GM12878 (cell line): ENCODE measurements around the gene YDJC. TPM values are rescaled to one million over a fixed set of nuclear protein-coding genes. Genes with fewer than 3 reads are reported as not detected.

Source experiments
- ATAC-seq: fragments of 200-7000 bp; cut with Tn5 transposase; 3 replicates; pipeline ENCODE4 v1.9.1; 2020; ENCODE audit warnings: mild to moderate bottlenecking, moderate library complexity
- BruUV-seq: library from RNA; stranded (reverse); fragments of 400-500 nt; replicated peaks from 2 replicates; lab custom pipeline; 2021; lab: Mats Ljungman, UMichigan
- CTCF ChIA-PET: fragments of 300-600 bp; sonication (Branson Sonifier 250); formaldehyde crosslinking; extraction: SDS; loops from one replicate; lab custom pipeline; 2021; ENCODE audit warnings: inconsistent platforms; lab: Yijun Ruan, JAX
- POLR2A ChIA-PET: fragments of 350-600 bp; formaldehyde crosslinking; extraction: SDS; loops from one replicate; lab custom pipeline; 2021; ENCODE audit warnings: inconsistent platforms; lab: Charles Lee
- RAD21 ChIA-PET: fragments of 300-600 bp; sonication (Branson Sonifier 250); formaldehyde crosslinking; loops from one replicate; lab custom pipeline; 2023; ENCODE audit warnings: antibody characterized with exemption; ENCODE audit not compliant: unreplicated experiment; lab: Charles Lee
- SMC1A ChIA-PET: fragments of 300-600 bp; sonication (Branson Sonifier 250); formaldehyde crosslinking; loops from one replicate; lab custom pipeline; 2023; ENCODE audit not compliant: unreplicated experiment, uncharacterized antibody; lab: Charles Lee
- DNase-seq: peaks from one replicate; pipeline ENCODE4 v3.0.0-alpha.2; 2011; ENCODE audit warnings: low read depth, low spot score
- FAIRE-seq: peaks from 3 replicates; lab custom pipeline; 2011; peaks lifted over from hg19 to GRCh38; lab: Jason Lieb, UNC
- H2AFZ ChIP-seq: 2 replicates; pipeline ENCODE4 v1.6.0; 2011; ENCODE audit warnings: low read depth, low read length, control low read depth; ENCODE audit not compliant: control insufficient read depth
- H3K27ac ChIP-seq: 2 replicates; pipeline ENCODE4 v1.5.1; 2011; ENCODE audit warnings: control low read depth; ENCODE audit not compliant: control insufficient read depth, insufficient read depth
- H3K27me3 ChIP-seq, 2 experiments: replicated peaks in 1 of 2; 2 replicates each; pipeline versions ENCODE4 v1.6.0 to v1.6.1; 2011; ENCODE audit warnings: low read length in 1 of 2; ENCODE audit not compliant: control insufficient read depth in 2 of 2, insufficient read depth in 2 of 2
- H3K36me3 ChIP-seq, 2 experiments: 2 replicates each; pipeline ENCODE4 v1.5.1; 2011; ENCODE audit warnings: low read length in 1 of 2; ENCODE audit not compliant: control insufficient read depth in 2 of 2, insufficient read depth in 2 of 2
- H3K4me1 ChIP-seq: 2 replicates; pipeline ENCODE4 v1.6.1; 2011; ENCODE audit warnings: mild to moderate bottlenecking, low read length, moderate library complexity, mixed read lengths; ENCODE audit not compliant: control insufficient read depth, insufficient read depth
- H3K4me2 ChIP-seq: 2 replicates; pipeline ENCODE4 v1.6.0; 2011; ENCODE audit warnings: control low read depth; ENCODE audit not compliant: control insufficient read depth, insufficient read depth
- H3K4me3 ChIP-seq: fragments of 200-600 bp; sonication (generic); 2 replicates; pipeline ENCODE4 v1.5.1; 2016
- H3K79me2 ChIP-seq: 2 replicates; pipeline ENCODE4 v1.6.0; 2011; ENCODE audit warnings: low read length; ENCODE audit not compliant: control insufficient read depth, insufficient read depth
- H3K9ac ChIP-seq: 2 replicates; pipeline ENCODE4 v1.8.0; 2011; ENCODE audit warnings: low read length, control low read depth, mixed read lengths; ENCODE audit not compliant: control insufficient read depth, insufficient read depth
- H3K9me3 ChIP-seq: replicated peaks from 3 replicates; pipeline ENCODE4 v1.5.1; 2011; ENCODE audit warnings: mild to moderate bottlenecking, low read length; ENCODE audit not compliant: control insufficient read depth, insufficient read depth
- H4K20me1 ChIP-seq: 2 replicates; pipeline ENCODE4 v1.6.0; 2011; ENCODE audit not compliant: control insufficient read depth, insufficient read depth
- JUNB ChIP-seq: IDR thresholded peaks from 2 replicates; pipeline ENCODE4 v1.6.1; 2016; ENCODE audit warnings: antibody characterized with exemption, mild to moderate bottlenecking
- LARP7 ChIP-seq: fragments of 450-650 bp; IDR thresholded peaks from 2 replicates; pipeline ENCODE4 v1.6.1; 2017; ENCODE audit warnings: mild to moderate bottlenecking
- PAX8 ChIP-seq: fragments of 450-650 bp; IDR thresholded peaks from 2 replicates; pipeline ENCODE4 v1.6.1; 2017; ENCODE audit warnings: mild to moderate bottlenecking, moderate library complexity
- POU2F2 ChIP-seq: IDR thresholded peaks from 3 replicates; pipeline ENCODE4 v1.6.1; 2011; ENCODE audit warnings: low read depth, mild to moderate bottlenecking, low read length, borderline replicate concordance
- RUNX3 ChIP-seq: IDR thresholded peaks from 2 replicates; pipeline ENCODE4 v1.6.1; 2012; ENCODE audit warnings: low read length, inconsistent platforms
- SMC3 ChIP-seq: IDR thresholded peaks from 2 replicates; pipeline ENCODE4 v1.6.1; 2011; ENCODE audit warnings: low read length, improper control_type of control experiment, borderline replicate concordance
- STAT1 ChIP-seq: fragments of 450-650 bp; conservative IDR thresholded peaks from 2 replicates; pipeline ENCODE4 v1.6.1; 2014; ENCODE audit warnings: antibody characterized with exemption, mild to moderate bottlenecking
- SUZ12 ChIP-seq: fragments of 200-600 bp; sonication (generic); IDR thresholded peaks from one replicate; pipeline ENCODE4 v1.6.1; 2018; ENCODE audit warnings: antibody characterized with exemption, mild to moderate bottlenecking; ENCODE audit not compliant: unreplicated experiment
- TCF7 ChIP-seq: IDR thresholded peaks from 2 replicates; pipeline ENCODE4 v1.6.1; 2014; ENCODE audit warnings: antibody characterized with exemption, borderline replicate concordance
- WRNIP1 ChIP-seq: IDR thresholded peaks from 2 replicates; pipeline ENCODE4 v1.6.1; 2011; ENCODE audit warnings: low read depth, low read length, improper control_type of control experiment, borderline replicate concordance
- WGBS: methylation state at CpG from one replicate; pipeline ENCODE4 v1.1.6; 2016; ENCODE audit warnings: low lambda C conversion rate; ENCODE audit not compliant: insufficient replicate concordance, insufficient coverage; ENCODE audit errors: missing lambda C conversion rate; 5-methylcytosine and 5-hydroxymethylcytosine counted together
- in situ Hi-C: fragments of 300-500 bp; cut with MboI; formaldehyde crosslinking; loops from 9 replicates; pipeline ENCODE4 v1.14.3; 2018; ENCODE audit warnings: mixed read lengths
- intact Hi-C: fragments of 100-400 bp; cut with micrococcal nuclease; formaldehyde crosslinking; loops from one replicate; pipeline ENCODE4 v1.14.2; 2022; ENCODE audit not compliant: unreplicated experiment
- polyA plus RNA-seq, 11 experiments: library from polyadenylated mRNA; depleted of rRNA in 4 of 11; unstranded in 6 of 11; stranded (reverse) in 5 of 11; fragments of >200 nt; fragmentation: Nextera tagmentation in 4 of 11; fragmentation: Illumina TruSeq in 1 of 11; extraction: Ambion mirVana in 4 of 11; extraction: Trizol in 1 of 11; gene quantifications; 1 replicate in 1 of 11; 2 replicates in 10 of 11; pipeline versions ENCODE4 v1.2.1 to v1.2.3, GENCODE V29; 2011 to 2016; ENCODE audit warnings: inconsistent platforms in 2 of 11, missing spikeins in 2 of 11, low read depth in 1 of 11
- total RNA-seq, 4 experiments: library from RNA; depleted of rRNA in 3 of 4; stranded (reverse); fragments of >200 nt in 3 of 4; fragmentation: Illumina TruSeq in 1 of 4; extraction: Trizol in 1 of 4; gene quantifications; 2 replicates each; pipeline versions ENCODE4 v1.2.1 to v1.2.3, GENCODE V29; 2013 to 2021
- TF ChIP-seq, protein P1 (sequence below): fragments of 450-650 bp; IDR thresholded peaks from 2 replicates; pipeline ENCODE4 v1.6.1; 2017; ENCODE audit warnings: antibody characterized with exemption, mild to moderate bottlenecking, moderate library complexity
- TF ChIP-seq, protein P2 (sequence below): fragments of 450-650 bp; IDR thresholded peaks from 2 replicates; pipeline ENCODE4 v1.6.1; 2017; ENCODE audit warnings: mild to moderate bottlenecking, moderate library complexity
- TF ChIP-seq, protein P3 (sequence below): fragments of 450-650 bp; IDR thresholded peaks from 2 replicates; pipeline ENCODE4 v1.6.1; 2017; ENCODE audit warnings: low read depth, mild to moderate bottlenecking, moderate library complexity
- TF ChIP-seq, protein P4 (sequence below): IDR thresholded peaks from 2 replicates; pipeline ENCODE4 v1.6.1; 2012; ENCODE audit warnings: low read depth, low read length, improper control_type of control experiment

Gene YDJC
- total and polyA plus RNA-seq, 10 of the 15 experiments (the other 5 are each of a cell fraction or from before 2014, with no cell fraction given) = 1.00 to 77.6 (median 38.4) TPM

DNA sequence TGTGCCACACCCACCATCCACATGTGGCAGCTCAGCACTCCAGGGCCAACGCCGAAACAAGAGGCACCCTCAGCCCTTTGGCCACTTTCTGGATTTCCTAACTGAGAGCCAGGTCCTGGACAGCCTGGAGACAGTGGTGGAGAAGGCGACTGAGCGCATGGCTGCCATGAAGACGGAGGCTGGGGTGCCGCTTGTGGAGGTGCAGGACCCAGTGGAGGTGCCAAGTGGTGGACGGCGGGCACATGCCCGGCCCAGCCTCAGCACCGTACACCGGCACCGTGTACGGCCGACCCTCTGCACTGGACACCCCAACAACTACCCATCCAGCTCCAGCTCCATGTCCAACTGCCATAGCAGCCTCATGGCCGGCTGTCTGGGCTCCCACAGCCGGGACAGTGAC, 4.3 kb upstream of the YDJC start (continued):
- TF ChIP-seq, protein P1, sequence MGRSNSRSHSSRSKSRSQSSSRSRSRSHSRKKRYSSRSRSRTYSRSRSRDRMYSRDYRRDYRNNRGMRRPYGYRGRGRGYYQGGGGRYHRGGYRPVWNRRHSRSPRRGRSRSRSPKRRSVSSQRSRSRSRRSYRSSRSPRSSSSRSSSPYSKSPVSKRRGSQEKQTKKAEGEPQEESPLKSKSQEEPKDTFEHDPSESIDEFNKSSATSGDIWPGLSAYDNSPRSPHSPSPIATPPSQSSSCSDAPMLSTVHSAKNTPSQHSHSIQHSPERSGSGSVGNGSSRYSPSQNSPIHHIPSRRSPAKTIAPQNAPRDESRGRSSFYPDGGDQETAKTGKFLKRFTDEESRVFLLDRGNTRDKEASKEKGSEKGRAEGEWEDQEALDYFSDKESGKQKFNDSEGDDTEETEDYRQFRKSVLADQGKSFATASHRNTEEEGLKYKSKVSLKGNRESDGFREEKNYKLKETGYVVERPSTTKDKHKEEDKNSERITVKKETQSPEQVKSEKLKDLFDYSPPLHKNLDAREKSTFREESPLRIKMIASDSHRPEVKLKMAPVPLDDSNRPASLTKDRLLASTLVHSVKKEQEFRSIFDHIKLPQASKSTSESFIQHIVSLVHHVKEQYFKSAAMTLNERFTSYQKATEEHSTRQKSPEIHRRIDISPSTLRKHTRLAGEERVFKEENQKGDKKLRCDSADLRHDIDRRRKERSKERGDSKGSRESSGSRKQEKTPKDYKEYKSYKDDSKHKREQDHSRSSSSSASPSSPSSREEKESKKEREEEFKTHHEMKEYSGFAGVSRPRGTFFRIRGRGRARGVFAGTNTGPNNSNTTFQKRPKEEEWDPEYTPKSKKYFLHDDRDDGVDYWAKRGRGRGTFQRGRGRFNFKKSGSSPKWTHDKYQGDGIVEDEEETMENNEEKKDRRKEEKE = no peak
- TF ChIP-seq SUZ12 = no peak
- no peak for TF ChIP-seq SMC3
- no peak for TF ChIP-seq LARP7
- TF ChIP-seq PAX8 = no peak
- no peak for TF ChIP-seq JUNB
- TF ChIP-seq, all 136 proteins: peak for 0

DNA sequence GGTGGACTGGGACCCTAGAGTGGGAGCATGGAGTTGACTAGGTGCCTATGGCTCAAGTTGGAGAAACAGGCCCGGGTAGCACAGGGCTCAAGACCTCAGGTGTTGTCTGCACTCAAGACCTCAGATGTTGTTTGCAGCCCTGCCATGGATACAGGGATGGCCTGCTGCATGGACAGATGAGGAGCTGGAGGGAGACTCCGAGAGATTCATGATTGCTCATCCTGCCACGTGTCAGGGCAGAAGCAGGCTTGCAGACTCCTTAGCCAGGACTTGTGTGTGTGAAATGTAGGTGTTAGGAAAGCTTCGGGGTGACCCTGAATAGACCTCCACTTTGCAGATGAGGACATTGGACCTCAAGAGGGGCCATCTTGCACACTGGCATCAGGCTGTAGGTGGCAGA, 3.7 kb upstream of the YDJC start:
- no peaks in the 10 kb centered on the region for H4K20me1 ChIP-seq
- no peak overlapping the region for H3K4me2 ChIP-seq
- CTCF ChIA-PET = no interaction called here
- H2AFZ ChIP-seq = no peak overlapping the region
- WGBS = 68% methylated on average over 4 of the region's 4 CpGs
- H3K79me2 ChIP-seq = peaks cover 14% of the 10 kb centered on the region
- no peaks in the 10 kb centered on the region for H3K9me3 ChIP-seq
- BruUV-seq = no TSS peak
- H3K36me3 ChIP-seq = no peaks in the 10 kb centered on the region
- H3K27me3 ChIP-seq = no peaks in the 10 kb centered on the region
- no peak overlapping the region for H3K9ac ChIP-seq
- peaks cover 4% of the 10 kb centered on the region; the same call in 1 of the 2 replicates for H3K4me1 ChIP-seq
- in situ Hi-C loops = no loop called here
- RAD21 ChIA-PET = interaction anchor here (1.1 kb wide), 1 partner anchor 13 kb away, joined by 3 read pairs; no protein-coding TSS in a partner anchor
- DNase-seq (no peak), FAIRE-seq (no peak), ATAC-seq (no peak)
- H3K27ac ChIP-seq = no peak overlapping the region
- SMC1A ChIA-PET = interaction anchor here (1.5 kb wide), 1 partner anchor 9 kb away, joined by 3 read pairs; no protein-coding TSS in a partner anchor
- POLR2A ChIA-PET = no interaction called here
- intact Hi-C loops = no loop called here
- H3K4me3 ChIP-seq = no peak overlapping the region
- TF ChIP-seq STAT1 (no peak), POU2F2 (no peak), TCF7 (no peak), RUNX3 (no peak), WRNIP1 (no peak)
- TF ChIP-seq, protein P2, sequence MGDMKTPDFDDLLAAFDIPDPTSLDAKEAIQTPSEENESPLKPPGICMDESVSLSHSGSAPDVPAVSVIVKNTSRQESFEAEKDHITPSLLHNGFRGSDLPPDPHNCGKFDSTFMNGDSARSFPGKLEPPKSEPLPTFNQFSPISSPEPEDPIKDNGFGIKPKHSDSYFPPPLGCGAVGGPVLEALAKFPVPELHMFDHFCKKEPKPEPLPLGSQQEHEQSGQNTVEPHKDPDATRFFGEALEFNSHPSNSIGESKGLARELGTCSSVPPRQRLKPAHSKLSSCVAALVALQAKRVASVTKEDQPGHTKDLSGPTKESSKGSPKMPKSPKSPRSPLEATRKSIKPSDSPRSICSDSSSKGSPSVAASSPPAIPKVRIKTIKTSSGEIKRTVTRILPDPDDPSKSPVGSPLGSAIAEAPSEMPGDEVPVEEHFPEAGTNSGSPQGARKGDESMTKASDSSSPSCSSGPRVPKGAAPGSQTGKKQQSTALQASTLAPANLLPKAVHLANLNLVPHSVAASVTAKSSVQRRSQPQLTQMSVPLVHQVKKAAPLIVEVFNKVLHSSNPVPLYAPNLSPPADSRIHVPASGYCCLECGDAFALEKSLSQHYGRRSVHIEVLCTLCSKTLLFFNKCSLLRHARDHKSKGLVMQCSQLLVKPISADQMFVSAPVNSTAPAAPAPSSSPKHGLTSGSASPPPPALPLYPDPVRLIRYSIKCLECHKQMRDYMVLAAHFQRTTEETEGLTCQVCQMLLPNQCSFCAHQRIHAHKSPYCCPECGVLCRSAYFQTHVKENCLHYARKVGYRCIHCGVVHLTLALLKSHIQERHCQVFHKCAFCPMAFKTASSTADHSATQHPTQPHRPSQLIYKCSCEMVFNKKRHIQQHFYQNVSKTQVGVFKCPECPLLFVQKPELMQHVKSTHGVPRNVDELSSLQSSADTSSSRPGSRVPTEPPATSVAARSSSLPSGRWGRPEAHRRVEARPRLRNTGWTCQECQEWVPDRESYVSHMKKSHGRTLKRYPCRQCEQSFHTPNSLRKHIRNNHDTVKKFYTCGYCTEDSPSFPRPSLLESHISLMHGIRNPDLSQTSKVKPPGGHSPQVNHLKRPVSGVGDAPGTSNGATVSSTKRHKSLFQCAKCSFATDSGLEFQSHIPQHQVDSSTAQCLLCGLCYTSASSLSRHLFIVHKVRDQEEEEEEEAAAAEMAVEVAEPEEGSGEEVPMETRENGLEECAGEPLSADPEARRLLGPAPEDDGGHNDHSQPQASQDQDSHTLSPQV = no peak
- TF ChIP-seq, protein P3, sequence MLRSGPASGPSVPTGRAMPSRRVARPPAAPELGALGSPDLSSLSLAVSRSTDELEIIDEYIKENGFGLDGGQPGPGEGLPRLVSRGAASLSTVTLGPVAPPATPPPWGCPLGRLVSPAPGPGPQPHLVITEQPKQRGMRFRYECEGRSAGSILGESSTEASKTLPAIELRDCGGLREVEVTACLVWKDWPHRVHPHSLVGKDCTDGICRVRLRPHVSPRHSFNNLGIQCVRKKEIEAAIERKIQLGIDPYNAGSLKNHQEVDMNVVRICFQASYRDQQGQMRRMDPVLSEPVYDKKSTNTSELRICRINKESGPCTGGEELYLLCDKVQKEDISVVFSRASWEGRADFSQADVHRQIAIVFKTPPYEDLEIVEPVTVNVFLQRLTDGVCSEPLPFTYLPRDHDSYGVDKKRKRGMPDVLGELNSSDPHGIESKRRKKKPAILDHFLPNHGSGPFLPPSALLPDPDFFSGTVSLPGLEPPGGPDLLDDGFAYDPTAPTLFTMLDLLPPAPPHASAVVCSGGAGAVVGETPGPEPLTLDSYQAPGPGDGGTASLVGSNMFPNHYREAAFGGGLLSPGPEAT = no peak
- TF ChIP-seq, protein P4, sequence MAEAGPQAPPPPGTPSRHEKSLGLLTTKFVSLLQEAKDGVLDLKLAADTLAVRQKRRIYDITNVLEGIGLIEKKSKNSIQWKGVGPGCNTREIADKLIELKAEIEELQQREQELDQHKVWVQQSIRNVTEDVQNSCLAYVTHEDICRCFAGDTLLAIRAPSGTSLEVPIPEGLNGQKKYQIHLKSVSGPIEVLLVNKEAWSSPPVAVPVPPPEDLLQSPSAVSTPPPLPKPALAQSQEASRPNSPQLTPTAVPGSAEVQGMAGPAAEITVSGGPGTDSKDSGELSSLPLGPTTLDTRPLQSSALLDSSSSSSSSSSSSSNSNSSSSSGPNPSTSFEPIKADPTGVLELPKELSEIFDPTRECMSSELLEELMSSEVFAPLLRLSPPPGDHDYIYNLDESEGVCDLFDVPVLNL = no peak
